ENCODE results near the gene INPP4B. TPM values are rescaled to one million over a fixed set of nuclear protein-coding genes. Genes with fewer than 3 reads are reported as not detected.

The INPP4B gene
- total and polyA plus RNA-seq, 2 of the 4 experiments (the other 2 are of a cell fraction) = 1.8 to 14.0 TPM

DNA sequence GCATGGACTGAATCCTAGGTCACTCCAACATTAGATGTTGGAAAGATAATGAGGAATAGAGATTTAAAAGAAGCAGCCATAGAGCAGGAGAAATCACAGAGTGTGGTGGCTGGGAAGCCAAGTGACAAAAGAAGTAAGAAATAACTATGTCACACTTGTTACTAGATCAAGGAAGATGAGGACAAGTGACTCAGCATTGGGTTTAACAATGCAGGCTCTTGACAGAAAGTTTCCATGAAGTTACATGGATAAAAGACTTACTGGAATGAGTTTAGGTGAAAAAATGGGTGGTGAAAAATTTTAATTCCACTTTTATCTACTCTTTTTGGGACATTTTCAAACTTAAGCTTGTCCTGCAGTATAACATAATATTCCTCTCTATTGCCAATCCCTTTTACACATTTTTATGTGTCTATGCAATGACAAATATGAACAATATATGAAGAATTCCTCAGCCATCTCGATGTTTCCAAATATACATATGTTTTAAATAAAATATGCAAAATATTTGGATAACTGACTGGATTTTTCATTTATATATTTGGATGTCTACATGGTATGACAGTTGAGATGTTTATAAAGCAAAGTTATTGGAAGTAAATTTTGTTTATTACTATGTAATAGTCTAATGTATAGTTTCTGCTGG lies 747.1 kb downstream of the INPP4B start:
- Histone ChIP-seq H3K23ac (ENCODE audit: low read depth, low read length) (no peak overlapping the region), H3K18ac (ENCODE audit: low read depth, low read length) (no peak overlapping the region; the same call in 1 of the 2 replicates), H4K20me1 (ENCODE audit: insufficient read depth, low read length) (no peaks in the 10 kb centered on the region), H3K4me3 (ENCODE audit: insufficient read depth, low read depth, low read length) (no peak overlapping the region), H3K14ac (replicated peaks; ENCODE audit: low read depth, low read length) (no peak overlapping the region), H4K5ac (ENCODE audit: low read depth, low read length) (no peak overlapping the region), H4K91ac (ENCODE audit: insufficient read depth, low read depth, low read length) (no peak overlapping the region), H2BK5ac (ENCODE audit: low read depth, low read length, poor library complexity, severe bottlenecking) (no peak overlapping the region), H3K9me1 (ENCODE audit: insufficient read depth, low read length) (no peaks in the 10 kb centered on the region), H3K36me3 (ENCODE audit: control insufficient read depth, insufficient read depth, low read length) (no peaks in the 10 kb centered on the region), H3K9me3 (ENCODE audit: control insufficient read depth, insufficient read depth, low read length) (no peaks in the 10 kb centered on the region), H3K27me3 (ENCODE audit: control insufficient read depth, insufficient read depth, low read length) (no peaks in the 10 kb centered on the region), H2AK5ac (ENCODE audit: low read depth, low read length) (no peak overlapping the region), H3K9ac (ENCODE audit: low read depth, low read length) (no peak overlapping the region), H4K8ac (ENCODE audit: low read depth in 2 of 2, low read length in 2 of 2) (no peak overlapping the region), H3K27ac (ENCODE audit: insufficient read depth, low read length) (no peak overlapping the region), H2BK15ac (ENCODE audit: low read depth, low read length) (no peak overlapping the region), H3K56ac (ENCODE audit: extremely low read depth, insufficient read depth, low read length) (no peak overlapping the region), H2AK9ac (replicated peaks; ENCODE audit: low read depth, low read length, poor library complexity) (no peak overlapping the region), H3K79me1 (ENCODE audit: low read depth in 1 of 2, low read length in 2 of 2) (no peaks in the 10 kb centered on the region), H2BK20ac (ENCODE audit: low read depth, low read length) (no peak overlapping the region), H3K4me1 (ENCODE audit: control insufficient read depth, insufficient read depth, low read length) (peaks cover 2% of the 10 kb centered on the region; the same call in 1 of the 2 replicates), H3K4ac (ENCODE audit: low read depth, low read length) (no peak overlapping the region), H2AFZ (replicated peaks; ENCODE audit: low read length, poor library complexity) (no peak overlapping the region), H3K4me2 (ENCODE audit: low read depth, low read length) (no peak overlapping the region), H2BK120ac (ENCODE audit: low read depth, low read length) (no peak overlapping the region)
- no TSS peak for BruUV-seq (replicated peaks)
- dilution Hi-C loops (cut with HindIII; ENCODE audit: low sequenced_read_pairs, unreplicated experiment) (no loop called here), in situ Hi-C loops (cut with MboI; ENCODE audit: low sequenced_read_pairs) (no loop called here), intact Hi-C loops (cut with micrococcal nuclease) (loop anchor here (10.0 kb wide), 3 partner anchors 274 to 874 kb away; partner anchors contain the start of gene ZNF330)
- CTCF ChIA-PET = no interaction called here
- DNase-seq = no peak
- TF ChIP-seq CEBPB (IDR thresholded peaks at IDR 0.05; ENCODE audit: low read depth, low read length) (no peak), MXI1 (IDR thresholded peaks at IDR 0.05; ENCODE audit: borderline replicate concordance, low read depth, low read length) (no peak), BHLHE40 (IDR thresholded peaks at IDR 0.05; ENCODE audit: low read depth, low read length) (no peak), RFX5 (IDR thresholded peaks at IDR 0.05; ENCODE audit: low read depth, low read length) (no peak), RCOR1 (IDR thresholded peaks at IDR 0.05; ENCODE audit: insufficient replicate concordance, low read length) (no peak), MAZ (IDR thresholded peaks at IDR 0.05; ENCODE audit: borderline replicate concordance, low read depth, low read length) (no peak), CHD1 (IDR thresholded peaks at IDR 0.05; ENCODE audit: low read depth, low read length) (no peak), POLR2A (IDR thresholded peaks at IDR 0.05; ENCODE audit: low read depth, low read length) (no peak), MAFK (IDR thresholded peaks at IDR 0.05; ENCODE audit: low read depth, low read length) (no peak), RAD21 (IDR thresholded peaks at IDR 0.05; ENCODE audit: low read length) (no peak), NFE2L2 (IDR thresholded peaks at IDR 0.05; ENCODE audit: low read depth, low read length) (no peak), FOS (IDR thresholded peaks at IDR 0.05; ENCODE audit: low read depth, low read length) (no peak), SMC3 (IDR thresholded peaks at IDR 0.05; ENCODE audit: low read depth, low read length) (no peak)
- TF ChIP-seq, protein P1, sequence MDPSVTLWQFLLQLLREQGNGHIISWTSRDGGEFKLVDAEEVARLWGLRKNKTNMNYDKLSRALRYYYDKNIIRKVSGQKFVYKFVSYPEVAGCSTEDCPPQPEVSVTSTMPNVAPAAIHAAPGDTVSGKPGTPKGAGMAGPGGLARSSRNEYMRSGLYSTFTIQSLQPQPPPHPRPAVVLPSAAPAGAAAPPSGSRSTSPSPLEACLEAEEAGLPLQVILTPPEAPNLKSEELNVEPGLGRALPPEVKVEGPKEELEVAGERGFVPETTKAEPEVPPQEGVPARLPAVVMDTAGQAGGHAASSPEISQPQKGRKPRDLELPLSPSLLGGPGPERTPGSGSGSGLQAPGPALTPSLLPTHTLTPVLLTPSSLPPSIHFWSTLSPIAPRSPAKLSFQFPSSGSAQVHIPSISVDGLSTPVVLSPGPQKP (IDR thresholded peaks at IDR 0.05; ENCODE audit: borderline replicate concordance, low read depth, low read length) = no peak
- TF ChIP-seq, protein P2, sequence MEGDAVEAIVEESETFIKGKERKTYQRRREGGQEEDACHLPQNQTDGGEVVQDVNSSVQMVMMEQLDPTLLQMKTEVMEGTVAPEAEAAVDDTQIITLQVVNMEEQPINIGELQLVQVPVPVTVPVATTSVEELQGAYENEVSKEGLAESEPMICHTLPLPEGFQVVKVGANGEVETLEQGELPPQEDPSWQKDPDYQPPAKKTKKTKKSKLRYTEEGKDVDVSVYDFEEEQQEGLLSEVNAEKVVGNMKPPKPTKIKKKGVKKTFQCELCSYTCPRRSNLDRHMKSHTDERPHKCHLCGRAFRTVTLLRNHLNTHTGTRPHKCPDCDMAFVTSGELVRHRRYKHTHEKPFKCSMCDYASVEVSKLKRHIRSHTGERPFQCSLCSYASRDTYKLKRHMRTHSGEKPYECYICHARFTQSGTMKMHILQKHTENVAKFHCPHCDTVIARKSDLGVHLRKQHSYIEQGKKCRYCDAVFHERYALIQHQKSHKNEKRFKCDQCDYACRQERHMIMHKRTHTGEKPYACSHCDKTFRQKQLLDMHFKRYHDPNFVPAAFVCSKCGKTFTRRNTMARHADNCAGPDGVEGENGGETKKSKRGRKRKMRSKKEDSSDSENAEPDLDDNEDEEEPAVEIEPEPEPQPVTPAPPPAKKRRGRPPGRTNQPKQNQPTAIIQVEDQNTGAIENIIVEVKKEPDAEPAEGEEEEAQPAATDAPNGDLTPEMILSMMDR (conservative IDR thresholded peaks at IDR 0.05; ENCODE audit: low read depth, low read length) = no peak
- TF ChIP-seq, protein P3, sequence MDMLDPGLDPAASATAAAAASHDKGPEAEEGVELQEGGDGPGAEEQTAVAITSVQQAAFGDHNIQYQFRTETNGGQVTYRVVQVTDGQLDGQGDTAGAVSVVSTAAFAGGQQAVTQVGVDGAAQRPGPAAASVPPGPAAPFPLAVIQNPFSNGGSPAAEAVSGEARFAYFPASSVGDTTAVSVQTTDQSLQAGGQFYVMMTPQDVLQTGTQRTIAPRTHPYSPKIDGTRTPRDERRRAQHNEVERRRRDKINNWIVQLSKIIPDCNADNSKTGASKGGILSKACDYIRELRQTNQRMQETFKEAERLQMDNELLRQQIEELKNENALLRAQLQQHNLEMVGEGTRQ (IDR thresholded peaks at IDR 0.05; ENCODE audit: low read depth, low read length) = no peak
- no peak for ATAC-seq (ENCODE audit: low read depth)
- POLR2A ChIA-PET (ENCODE audit: unreplicated experiment) = no interaction called here
- no CpG with 5 or more reads among the region's 1 CpG for WGBS, 2 experiments (ENCODE audit: extremely low coverage in 2 of 2, insufficient read length in 1 of 2)
